HG03460 (cell line): ENCODE results near the gene KAZN.

Source experiments
- ATAC-seq: cut with Tn5 transposase; IDR thresholded peaks from one replicate; pipeline ENCODE4 v1.9.1; 2021; ENCODE audit not compliant: unreplicated experiment

The KAZN gene

DNA sequence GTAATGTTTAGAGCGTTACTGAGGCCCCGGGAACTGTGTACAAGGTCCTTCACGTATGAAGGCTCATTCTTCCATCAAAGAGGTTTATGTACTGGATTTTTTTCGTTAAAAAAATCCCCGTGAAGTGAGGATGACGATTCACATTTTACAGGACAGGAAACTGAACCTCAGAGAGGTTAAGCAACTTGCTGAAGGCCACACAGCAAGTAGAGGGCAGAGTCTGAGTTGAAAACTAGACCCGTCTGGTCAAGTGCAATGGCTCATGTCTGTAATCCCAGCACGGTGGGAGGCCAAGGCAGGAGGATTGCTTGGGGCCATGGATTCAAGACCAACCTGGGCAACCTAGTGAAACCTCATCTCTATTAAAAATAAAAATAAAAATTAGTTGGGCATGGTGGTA is 140.2 kb downstream of the KAZN start:
- ATAC-seq: no peak

GRCh38 chr1:14739082-14739832 is 140.8 kb downstream of the KAZN start:
- ATAC-seq: no peak

DNA sequence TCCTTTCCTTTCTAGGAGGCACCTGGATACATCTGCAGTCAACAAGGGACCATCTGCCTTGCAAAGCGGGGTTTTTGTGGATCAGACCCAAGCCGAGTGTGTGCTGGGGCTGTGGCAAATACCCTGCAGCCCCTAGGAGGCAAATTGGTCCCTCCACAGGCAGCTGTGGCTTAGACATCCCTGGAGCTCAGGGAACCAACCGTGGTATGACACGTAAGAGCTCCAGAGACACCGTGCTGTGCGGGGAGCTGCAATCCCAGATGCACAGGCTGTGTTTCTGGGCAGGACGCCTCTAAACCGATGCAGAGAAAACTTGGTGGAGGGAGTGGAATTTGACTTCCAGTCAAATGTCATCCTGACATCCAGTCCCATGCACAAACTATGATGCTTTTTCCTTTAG is 141.5 kb downstream of the KAZN start:
- no peak for ATAC-seq

DNA sequence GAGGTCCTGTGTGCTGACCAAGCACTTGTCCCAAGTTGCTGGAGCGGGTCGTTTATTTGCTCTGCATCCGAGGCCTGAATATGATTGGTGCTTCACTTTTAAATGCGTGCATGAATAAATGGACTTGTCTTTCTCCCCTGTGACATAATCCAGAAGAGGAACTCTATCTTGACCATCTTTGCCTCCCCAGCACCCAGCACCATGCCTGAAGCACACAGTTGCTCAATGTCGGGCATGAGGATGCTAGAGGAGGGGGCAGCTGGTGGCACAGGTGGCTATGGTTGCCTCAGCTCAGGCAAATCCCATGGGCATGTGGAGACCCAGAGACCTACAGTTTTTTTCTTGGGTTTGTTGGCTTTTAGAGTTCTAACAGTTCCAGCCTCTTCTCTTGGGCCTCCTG is 142.6 kb downstream of the KAZN start:
- ATAC-seq: no peak

- no peak for ATAC-seq
Observed at GRCh38 chr1:14741532-14741931, 143.0 kb downstream of the KAZN start.

- ATAC-seq: no peak
Observed at GRCh38 chr1:14742181-14742980, 143.9 kb downstream of the KAZN start.

- ATAC-seq: no peak
Observed at GRCh38 chr1:14743368-14743767, 144.9 kb downstream of the KAZN start.

DNA sequence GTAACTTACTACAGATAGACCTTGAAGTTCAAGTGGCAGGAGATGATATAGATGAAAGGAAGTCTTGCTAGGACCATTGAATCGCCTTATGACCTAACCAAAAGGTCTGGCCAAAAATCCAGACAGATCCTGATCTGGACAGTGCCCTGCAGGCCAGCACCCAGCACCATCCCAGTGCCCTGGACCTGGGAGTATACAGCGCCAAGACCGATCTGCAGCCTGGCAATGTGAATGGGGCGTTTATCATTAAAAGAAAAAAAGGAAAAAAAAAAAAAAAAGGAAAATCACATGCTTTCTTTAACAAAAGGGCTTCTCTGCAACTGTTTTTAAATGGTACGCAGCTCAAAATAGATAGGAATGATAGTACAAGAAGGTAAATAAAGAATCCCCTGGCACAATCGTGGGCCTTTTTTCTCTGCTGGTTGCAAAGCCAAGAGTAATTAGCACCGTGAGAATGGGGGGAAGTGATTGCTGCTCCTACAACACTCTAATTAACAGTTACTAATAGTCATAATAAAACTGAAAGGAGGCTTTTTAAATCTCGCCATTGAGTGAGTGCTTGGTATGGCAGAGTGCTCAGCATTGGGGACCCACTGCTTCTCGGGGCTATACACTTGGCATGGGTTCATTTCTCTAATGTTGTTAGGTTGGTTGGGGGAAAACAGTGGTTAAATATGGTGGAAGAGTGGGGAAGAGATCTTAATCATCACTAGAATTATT is 146.7 kb downstream of the KAZN start:
- ATAC-seq: no peak

DNA sequence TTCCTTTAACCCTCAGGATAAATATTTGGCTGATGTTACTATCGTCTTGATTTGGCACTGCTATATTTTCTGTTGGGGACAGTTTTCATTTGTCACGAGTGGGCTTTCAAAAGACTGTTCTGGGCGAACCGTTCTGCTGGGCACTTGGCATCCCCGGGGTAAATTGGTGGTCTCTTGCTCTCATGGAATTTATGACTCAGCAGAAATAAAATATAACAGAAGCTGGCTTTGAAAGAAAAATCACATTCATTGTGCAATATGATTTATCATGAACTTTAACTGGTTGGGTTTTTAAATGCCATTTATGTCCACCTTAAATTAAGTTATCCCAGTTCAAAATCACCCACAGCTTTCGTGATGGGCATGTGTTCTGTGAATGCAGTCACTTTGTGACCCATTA is 147.3 kb downstream of the KAZN start:
- ATAC-seq: no peak

DNA sequence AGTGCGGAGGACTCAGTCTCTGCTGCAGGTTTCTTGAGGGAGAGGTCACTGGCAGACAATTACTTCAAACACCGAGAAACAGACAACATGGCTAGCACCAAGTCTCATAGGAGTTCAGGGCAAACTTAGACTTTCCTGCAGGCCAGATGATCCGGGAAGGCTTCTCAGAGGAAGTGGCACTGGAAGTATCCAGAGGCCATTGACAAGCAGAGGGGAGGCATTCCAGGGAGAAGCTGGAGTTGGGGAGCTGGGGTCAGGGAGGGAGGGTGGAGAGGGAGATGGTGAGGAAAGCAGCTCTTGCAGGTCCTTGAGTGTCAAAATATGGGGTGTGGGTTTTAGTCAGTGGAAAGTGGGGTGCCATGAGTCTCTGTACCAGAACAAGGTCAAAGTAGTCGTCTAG is 147.9 kb downstream of the KAZN start:
- ATAC-seq: no peak

DNA sequence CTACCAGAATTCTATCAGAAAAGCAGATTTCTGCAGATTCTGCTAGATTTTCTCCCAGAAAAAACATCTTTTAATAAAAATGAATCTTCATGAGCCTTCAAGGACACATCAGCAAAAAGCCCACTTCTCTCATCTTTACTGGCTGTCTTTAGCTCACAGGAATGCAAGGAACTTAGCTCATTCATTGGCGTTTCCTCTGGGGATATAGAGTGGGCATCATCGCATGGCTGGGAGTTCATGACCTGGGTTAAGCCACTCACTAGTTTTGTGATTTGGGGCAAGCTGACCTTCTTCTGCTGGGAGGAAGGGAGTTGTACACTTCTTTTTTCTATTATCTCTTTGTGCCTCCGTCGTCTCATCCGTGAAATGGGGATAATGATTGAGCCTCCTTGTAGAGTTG is 149.7 kb downstream of the KAZN start:
- ATAC-seq: no peak

DNA sequence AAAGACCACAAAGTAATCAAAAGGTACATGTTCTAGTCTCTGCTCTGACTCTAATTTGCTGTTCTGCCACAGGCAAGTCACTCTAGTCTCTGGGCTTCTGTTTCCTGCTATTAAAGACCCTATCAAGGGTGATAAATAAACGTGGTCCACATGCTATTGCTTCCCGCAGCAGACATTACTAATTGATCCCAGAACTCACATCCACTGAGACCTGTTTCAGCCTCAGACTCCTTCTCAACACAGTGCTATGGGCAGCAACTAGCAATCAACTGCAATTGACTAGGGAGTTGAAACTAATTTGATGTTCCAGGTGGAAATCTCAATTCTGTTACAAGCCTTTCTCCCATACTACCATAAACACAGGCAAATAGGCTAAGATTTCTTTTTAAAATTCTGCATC is 150.5 kb downstream of the KAZN start:
- no peak for ATAC-seq

GRCh38 chr1:14750490-14750889 is 152.0 kb downstream of the KAZN start:
- no peak for ATAC-seq

- ATAC-seq: no peak
Observed at GRCh38 chr1:14755518-14756252, 157.2 kb downstream of the KAZN start.

GRCh38 chr1:14756589-14757285 is 158.3 kb downstream of the KAZN start:
- no peak for ATAC-seq

- no peak for ATAC-seq
Observed at GRCh38 chr1:14757286-14757625, 158.8 kb downstream of the KAZN start.

GRCh38 chr1:14759042-14759818 is 160.7 kb downstream of the KAZN start:
- ATAC-seq: no peak

GRCh38 chr1:14759843-14760242 is 161.4 kb downstream of the KAZN start:
- no peak for ATAC-seq

DNA sequence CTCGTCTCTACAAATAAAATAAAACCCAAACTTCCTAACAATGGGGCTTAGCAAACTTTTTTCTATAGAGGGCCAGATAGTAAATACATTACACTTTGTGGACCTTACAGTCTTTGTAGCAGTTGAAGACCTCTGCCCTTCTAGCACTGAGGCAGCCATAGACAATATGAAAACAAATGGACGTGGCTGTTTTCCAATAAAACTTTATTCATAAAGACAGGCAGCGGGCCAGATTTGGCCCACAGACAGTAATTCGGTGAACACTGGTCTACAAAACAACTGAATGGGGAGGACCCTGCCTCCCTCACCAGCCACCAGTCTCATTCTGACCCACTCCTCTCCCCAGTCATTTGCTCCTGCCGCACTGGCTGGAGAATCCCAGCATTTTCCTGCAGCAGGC is 162.3 kb downstream of the KAZN start:
- no peak for ATAC-seq
